Stimulated activated CD8-positive, alpha-beta memory T cell treated with anti-CD3 and anti-CD28 coated beads, Interleukin-15, amount 100 ng/mL, for 1 hour (primary cell): ENCODE data around the gene SF1.

Experiments
- DNase-seq: peaks from one replicate; pipeline ENCODE4 v3.0.0-alpha.2; 2020; ENCODE audit warnings: low read depth

SF1 gene

DNA sequence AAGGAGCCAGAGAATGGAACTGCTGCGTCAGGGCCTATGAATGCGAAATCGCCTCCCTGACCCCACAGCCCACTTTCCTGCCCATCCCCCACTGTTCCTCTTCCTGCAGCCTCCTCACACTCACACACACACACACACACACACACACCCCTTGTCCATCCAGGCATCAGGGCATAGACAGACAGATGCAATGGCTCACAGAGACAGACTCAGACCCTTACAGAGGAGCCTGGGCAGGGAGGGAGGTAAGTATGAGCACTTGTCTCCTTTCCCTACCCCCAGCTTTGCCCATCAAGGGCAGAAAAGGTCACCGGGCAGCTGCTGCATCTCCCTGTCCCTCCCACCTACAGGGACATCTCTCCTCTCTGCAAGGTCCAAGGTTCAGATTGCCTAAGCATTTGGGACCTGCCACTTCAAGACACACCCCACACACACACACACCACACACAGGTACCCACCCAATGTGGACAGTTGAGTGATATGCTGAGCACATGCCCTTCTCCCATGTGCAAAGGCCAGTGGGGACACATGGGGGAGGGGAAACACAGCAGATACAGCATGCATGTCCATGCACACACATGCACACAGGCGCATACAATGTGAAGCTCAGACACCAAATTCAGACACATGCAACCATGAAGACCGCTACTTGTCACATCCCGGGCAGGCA is 53.3 kb downstream of the SF1 start:
- DNase-seq, result no peak

DNA sequence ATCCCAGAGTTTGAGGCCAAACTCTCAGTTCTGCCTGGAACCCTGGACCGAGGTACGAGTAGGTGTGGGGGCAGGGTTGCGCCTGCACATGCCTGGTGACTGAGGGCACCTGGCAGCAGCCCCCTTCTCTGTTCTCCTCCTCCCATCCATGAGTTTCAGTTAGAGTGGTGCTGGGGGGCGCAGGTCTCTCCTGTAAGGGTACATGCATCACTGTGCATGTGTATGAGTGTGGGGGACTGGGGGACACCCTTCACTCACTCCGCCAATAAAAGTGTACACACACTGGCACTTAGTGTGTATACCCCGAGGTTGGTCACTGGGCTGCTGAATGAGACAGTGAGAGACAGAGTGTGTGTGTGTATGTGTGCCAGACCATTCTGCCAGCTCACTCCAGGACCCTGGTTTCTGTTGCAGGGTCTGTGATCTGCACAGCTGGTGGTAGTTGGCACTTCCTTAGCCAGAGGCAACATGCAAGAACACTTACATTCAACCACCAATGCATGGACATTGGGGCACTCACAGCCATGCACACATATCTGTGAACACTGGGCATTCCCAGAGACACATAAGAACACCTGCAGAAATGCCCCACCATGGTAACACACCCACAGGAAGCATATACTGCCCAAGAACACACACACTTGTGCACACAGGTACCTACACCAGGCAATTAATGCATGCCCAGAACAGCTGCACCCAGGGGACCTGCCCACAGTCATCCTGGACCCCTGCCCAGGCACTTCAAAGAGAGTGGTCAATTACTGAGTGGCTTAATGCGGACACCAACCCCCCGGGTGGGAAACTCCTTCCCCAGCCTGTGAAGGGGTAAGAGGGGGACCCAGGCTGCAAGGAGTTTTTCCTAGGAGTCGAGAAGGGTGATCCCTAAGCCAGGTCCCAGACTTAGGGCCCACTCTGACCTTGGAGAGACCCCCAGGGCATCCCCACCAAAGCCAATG is 54.2 kb downstream of the SF1 start:
- no peak for DNase-seq

DNA sequence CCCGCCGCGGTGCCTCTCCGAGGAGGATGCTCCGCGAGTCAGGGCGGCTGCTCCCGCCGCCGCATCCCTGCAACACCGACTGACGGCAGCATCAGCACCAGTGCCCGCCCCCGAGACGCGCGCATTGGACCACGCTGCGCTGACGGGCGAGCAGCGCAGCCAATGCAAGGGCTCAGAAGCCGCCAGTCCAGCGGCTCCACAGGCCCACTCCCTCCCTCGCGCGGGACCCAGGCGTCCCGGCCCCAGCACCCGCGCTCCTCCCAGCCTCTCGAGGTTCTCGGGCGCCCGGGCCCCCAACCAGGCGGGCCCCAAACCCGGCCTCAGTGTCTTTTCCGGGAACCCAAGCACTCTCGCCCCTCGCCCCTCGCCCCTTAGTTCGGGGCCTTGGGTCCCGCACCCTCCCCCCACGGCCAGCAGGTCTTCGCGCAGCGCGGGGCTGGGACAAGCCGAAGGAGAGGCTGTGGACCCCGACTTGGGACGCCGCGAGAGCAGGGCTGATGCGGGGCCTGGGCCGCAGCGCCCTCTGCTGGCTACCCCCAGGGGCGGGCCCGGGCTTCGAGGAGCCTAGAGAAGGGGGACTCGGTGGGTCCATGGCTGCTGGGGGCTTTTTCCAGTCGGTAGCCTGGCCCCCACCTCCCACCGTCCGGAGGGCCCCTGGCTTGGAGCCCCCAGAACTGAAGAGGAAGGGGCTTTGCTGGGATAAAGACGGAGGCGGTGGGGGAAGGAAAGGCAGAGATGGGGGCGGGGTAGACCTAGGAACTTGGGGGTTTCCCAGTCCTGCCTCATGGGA is 55.0 kb downstream of the SF1 start, which contains the start of gene NRXN2:
Gene NRXN2 (minus strand): TSS at position 81 of the 790 bp plus-strand sequence. CDS start 9,498 bp downstream, outside the sequence.
- peak; percentile 61 for DNase-seq

DNA sequence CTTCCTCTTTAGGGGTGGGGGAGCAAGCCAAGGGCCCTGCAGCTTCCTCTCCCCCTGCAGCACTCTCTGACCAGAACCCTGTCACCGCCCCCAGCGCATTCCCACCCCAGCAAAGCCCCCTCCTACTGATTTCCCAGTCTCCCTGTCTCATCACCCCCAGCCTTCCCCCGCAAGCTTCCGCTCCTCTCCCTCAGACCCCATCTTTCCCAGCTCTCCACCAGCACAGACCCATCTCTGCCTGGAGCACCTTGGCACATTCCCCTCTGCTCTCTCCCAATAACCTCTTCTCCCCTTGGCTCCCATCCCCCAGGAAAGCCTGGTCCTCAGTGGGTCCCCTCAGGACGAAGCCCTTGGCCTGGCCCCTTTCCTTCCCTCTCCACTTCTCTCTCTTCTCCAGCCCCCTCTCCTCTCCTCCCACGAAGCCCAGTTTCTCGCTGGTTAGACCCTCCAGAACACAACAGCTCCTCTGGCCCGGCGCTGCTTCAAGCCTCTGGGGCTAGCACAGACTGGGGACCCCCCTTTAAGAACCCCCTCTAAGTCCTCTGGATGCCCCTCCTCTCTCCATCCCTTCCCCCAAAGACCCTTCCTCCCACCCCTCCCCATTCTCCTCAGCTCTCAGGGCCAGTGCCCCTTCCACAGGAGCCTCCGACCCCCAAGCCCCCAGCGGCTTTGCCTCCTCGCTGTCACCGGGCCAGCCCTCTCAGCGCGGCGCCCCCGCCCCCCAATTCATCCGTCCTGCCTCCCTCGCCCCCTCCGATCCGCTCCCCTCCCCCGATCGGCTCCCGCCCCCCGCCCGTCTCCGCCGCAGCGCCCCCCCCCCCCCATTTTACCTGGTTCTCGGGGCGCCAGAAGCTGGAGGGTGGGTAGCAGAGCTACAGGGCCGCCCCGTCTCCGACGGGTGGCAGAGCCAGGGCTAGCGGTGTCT is 55.9 kb downstream of the SF1 start:
- DNase-seq, result no peak

DNA sequence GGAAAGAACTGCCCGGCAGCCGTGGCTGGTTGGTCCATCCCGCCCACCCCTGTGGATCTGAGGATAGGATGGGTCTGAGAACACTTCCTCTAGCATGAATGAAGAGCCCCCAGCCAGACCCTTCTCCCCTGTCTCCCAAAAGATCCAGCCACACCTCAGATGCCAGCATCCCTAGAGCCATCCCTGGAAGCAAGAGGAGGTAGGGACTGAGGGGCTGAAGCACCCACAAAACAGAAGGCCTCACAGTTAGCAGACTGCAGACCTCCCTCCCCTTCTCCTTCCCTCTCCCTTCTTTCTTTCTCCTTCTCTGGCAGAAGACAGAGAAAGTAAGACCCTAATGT is 57.0 kb downstream of the SF1 start:
- no peak for DNase-seq

DNA sequence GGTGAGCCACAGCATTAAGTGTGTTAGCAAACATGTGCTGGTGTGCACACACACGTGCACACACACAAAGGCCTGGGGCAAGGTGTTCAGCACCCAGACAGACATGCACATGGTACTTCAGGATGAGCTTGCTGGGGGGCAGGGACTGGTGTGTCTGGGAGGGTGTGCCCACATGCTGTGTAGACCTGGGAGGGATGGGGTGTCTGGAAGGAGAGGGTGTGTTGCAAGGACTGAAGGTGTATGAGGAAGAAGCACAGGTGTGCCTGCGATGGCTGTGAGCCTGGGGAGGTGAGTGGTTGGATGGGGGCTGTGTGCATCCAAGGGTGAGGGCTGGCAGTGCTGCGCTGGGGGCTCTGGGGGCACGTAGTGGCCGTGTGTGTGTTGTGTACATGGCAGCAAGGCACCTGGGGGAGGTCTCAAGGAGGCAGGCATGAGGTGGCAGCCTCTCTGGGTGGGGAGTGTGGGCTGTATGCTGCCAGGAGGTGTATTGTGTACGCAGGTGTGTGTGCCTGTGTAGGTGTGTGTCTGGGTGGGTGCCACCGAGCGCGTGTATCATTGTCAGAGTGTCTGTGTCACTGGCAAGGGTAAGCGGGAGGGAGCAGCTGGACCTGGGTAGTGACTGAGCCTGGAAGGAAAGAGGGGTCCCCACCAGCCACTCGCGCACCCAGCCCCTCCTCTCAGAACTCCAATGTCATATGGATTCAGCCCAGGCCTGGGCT is 57.5 kb downstream of the SF1 start:
- no peak for DNase-seq

DNA sequence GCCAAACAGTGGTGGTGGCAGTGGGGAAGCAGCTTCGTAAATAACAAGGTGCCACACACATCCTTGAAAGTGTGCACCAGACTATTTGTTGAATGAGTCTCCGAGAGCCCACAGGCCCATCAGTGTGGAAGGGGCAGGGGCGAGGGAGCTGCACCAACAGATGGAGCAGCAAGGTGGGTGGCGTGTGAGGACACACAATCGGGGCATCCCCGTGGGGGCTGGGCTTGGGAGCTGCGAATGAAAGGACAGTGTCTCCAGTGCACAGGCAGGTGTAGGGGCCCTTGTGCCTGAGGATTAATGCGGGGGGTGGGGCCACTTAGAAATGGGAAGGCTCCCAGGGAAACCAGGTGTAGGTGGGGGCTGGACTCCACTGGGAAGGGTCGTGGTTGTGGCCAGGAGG is 58.2 kb downstream of the SF1 start:
- DNase-seq, result no peak

DNA sequence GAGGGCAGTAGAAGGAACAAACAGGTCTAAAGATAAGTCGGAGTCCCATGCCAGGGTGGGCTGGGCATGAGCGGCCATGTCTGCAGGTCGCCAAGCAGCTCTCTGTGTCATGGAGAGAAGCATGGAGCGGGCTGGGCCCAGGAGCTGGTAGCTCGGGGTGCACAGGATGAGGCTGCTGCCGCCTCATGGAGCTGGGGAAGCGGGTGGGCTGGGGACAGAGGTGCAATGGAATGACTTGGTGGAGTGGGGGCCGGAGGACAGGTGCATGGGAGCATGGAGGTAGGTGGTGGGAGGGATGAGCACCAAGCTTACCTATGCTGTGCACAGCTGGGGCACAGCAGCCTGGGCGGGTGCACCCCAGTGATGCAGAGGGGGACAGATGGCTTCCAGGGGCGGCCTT is 58.9 kb downstream of the SF1 start:
- DNase-seq, result no peak

DNA sequence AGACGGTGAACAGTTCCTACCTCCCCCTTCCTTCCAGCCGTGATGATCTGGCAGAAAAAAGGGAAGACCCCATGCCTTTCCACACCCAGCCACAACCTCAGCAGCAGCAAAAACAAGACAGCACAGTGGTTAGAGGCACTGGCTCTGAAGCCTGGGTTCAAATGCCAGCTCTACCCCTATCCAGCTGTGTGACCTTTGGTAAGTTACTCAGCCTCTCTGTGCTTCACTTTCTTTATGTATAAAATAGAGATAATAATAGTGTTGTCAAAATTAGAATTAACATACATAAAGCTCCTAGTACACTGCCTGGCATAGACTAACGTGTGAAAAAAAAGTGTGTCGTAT is 59.6 kb downstream of the SF1 start:
- DNase-seq, result no peak

DNA sequence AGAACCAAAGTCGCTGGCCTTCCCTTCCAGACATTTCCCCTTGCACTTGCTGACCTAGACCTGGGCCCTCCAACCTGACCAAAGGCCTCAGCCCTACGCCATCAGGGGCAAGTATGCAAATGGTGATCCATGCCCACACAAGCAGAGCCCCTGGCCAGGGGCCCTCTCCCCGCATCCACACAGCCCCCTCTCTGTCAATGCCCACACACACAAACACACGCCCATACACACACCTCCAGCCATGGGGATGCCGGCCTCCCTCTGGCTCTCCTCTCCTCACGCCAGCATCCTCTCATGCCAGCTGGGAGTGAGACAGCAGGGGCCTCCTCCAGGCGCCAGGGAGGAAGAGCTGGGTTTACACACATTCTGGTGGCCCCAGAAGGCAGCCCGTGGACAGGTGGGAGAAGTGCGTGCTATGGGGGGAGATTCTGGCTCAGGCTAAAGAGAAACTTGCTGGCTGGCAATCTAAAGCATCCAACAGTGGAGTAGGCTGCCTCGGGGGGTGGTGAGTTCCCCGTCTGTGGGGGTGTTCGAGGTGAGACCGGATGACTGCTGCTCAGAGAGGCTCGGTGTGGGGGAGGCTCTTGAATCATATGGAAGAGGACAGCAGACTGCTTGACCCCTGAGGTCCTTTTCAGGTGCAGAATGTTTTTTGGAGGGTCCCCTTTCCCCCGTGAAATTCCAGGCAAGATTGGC is 60.1 kb downstream of the SF1 start:
- no peak for DNase-seq

DNA sequence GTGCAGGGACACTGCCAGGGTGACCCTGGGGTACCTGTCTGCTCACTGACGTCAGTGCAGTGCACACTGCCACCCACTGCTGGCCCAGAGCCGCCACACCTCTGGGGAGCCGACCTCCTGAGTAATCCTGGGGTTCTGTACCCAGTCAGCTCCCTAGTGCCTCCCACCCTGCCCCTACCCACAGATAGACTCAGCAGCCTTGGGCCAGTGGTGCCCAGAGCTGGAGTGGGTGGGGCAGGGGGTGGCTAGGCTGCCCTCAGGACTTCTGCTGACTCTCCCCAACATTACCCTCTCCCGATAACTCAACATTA is 61.1 kb downstream of the SF1 start:
- no peak for DNase-seq

DNA sequence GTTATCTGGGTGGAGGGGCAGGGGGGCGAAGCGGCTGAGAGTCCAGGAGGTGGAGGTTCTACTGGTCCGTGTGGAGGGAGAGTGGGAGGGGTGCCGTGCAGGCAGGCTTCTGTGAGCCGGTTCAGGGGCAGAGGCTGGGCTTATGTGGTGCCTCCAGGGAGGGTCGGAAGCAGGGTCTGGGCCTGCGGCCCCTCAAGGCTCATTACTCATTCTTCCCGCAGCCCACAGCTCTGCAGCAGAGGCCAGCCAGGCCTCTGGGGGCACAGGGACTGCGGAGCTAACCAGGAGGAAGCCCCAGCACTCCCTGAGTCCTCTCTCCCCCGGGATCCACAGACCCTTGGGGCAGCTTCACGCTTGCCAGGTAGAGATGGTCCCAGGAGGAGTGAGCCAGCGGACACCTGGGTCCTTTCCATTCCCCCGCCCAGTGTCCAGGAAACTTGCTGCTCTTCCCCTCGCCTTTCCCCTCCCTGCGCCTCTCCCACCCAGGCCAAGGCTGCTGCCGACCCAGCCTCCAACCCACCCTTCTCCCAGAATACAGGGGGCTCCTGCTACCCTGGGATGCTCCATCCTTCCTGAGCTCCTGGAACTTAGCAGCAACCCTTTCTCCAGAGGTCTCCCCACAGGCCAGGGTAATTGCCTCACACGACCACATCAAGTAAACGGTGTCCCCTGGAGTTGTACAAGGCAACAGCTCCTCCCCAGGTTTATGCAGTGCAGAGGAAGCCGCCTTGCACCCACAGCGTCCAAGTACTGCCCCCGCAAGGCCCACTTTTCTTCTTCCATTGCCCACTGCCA is 61.7 kb downstream of the SF1 start:
- DNase-seq, result no peak

DNA sequence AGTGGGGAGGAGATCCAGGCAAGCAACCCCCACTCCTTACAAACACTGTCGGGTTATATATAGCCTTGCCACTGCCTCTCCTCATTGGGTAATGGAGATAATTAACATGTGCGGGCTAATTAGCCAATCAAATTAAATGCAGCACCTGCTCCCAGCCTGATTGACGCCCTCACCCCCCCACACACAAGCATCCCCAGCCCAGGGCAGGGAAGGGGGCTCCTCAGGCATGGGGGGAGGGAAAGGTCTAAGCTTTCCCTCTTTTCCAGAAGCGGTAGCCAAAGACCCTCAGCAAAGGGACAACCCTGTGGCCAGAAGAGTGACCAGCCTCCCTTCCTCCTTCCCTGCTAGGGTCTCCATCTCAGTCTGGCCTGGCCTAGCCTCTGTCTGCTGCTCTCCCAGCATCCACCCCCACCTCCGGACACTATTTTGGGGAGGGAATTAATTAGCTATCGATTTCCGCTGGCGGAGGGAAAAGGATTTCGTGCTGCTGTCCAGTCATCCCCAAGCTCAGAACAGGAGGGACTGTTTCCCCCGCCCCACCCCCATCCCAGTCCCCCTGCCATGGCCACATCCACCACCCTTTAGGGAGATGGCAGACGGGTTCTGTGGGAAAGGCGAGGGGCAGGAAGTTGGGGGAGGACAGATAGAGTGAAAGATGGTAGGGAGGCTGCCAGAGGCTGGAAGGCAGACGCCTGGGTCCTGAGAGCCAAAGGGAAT is 62.4 kb downstream of the SF1 start:
- DNase-seq, result no peak

DNA sequence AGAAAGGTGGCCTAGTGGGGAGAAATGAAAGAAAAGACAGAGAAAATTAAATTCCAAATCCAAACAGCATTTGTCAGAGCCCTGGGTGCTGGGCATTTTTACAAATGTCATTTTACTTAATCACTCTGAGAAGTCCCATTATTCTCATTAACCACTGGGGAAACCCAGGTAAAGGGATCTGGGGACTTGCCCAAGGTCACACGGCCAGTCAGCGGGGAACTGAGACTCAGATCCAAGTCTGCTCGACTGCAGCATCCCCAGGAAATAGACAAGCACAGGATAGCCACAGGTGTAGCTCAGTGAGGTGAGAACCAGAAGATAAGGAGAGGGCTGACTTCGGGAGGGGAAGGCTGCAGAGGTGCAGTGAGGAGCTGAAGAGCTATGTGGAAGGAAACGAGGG is 63.2 kb downstream of the SF1 start:
- DNase-seq, result no peak

DNA sequence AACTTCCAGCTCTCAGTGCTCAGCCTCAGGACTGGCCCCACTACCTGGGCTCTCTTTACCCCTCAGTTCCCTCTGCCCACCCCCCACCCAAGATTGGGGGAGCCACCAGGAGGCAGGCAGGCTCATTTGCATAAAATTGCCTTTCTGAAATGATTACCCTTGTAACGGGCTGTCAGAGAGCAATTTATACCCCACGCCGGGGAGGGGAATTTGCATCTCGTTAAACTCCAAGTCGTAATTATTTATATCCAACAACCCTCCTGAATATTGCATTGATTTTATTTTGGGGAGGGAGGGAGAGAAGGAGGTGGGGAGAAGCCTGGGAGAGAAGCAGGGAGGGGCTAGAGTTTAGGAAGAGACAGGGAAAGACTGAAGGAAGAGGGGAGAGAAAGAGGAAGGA is 63.7 kb downstream of the SF1 start:
- DNase-seq, result no peak
